HG02840 (cell line): ENCODE measurements around the gene GIPC1.
A peak's percentile ranks its signal among the peaks of the same experiment; 100 is the strongest.
"Not testable (repeated sequence)": the region's sequence is repeated elsewhere in the genome, so short reads cannot be mapped to it uniquely, and the experiment has no call there.

Source experiments
- ATAC-seq: cut with Tn5 transposase; IDR thresholded peaks from one replicate; pipeline ENCODE4 v1.9.1; 2021; ENCODE audit warnings: mild to moderate bottlenecking, moderate library complexity, moderate number of reproducible peaks; ENCODE audit not compliant: unreplicated experiment, low FRiP score

GIPC1 gene

DNA sequence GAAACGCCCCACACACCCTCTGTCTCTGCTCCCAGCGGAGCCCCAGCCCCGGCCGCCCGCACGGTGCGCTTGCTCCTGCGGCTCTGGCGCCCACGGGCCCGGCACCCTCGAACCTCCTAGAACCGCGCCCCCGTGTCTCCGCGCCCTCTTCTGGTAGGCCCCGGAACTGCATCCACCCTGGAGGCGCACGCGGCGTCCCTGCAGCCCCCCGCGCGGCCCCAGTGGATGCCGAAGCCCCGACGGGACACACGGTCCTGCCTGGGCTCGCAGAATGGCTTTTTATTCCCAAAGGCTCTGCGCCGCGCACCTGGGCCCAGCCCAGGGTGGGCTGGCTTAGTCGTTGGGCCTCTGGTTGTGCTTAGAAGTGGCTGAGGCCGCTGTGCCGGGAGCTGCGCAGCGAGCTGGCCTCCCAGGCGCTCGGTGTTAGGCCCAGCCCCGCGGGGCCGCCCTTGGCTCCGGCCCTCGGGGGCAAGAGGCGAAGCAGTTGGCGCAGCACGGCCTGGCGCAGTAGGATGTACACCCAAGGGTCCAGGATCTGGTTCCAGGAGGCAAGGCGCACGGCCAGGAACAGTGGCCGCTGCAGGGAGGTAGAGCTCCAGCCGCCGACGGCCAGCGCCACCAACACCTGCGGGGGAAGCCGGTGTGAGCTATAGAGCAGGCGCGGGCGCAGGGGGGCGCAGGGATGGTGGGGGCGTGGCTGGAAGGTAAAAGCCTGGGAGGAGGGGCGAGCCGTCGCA lies 23.6 kb downstream of the GIPC1 start:
- no peak for ATAC-seq

GRCh38 chr19:14471436-14472187 lies 24.3 kb downstream of the GIPC1 start:
- no peak for ATAC-seq

- ATAC-seq: no peak
Observed at GRCh38 chr19:14470031-14470876, 25.7 kb downstream of the GIPC1 start.

GRCh38 chr19:14467816-14468215 lies 28.1 kb downstream of the GIPC1 start:
- no peak for ATAC-seq

DNA sequence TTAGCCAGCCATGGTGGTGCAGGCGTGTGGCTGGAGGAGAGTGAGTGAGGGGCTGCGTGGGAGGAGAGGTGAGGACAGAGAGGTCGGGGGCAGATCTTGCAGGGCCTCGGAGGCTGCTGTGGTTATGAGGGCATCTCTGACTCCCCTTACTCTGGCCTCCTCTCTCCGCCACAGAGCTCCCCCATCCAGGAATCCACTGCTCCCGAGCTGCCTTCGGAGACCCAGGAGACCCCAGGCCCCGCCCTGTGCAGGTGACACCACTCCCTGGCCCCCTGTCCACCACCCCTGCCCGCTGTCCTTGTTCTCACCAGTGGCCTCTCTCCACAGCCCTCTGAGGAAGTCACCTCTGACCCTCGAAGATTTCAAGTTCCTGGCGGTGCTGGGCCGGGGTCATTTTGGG lies 28.5 kb downstream of the GIPC1 start:
- ATAC-seq: no peak

DNA sequence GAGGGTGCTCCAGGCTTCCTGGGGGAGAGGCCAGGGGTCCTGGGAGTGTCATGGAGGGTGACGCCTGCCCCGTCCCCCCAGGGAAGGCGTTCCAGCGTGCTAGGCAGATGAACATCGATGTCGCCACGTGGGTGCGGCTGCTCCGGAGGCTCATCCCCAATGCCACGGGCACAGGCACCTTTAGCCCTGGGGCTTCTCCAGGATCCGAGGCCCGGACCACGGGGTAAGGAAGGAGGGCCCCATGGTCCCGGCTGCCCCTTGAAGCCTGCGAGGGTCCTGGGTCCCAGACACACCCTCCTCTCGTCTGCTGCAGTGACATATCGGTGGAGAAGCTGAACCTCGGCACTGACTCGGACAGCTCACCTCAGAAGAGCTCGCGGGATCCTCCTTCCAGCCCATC lies 32.2 kb downstream of the GIPC1 start:
- ATAC-seq: no peak

DNA sequence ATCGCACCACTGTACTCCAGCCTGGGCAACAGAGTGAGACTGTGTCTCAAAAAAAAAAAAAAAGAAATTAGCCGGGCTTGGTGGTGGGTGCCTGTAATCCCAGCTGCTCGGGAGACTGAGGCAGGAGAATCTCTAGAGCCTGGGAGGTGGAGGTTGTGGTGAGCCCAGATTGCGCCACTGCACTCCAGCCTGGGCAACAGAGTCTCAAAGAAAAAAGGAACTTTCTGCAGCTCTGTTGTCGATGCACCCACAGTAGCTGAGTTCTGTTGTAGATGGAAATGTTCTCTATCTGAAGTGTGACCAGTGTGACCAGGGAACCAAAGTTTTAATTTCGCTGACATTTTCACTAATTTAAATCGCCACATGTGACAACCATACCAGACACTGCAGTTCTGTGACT lies 33.5 kb downstream of the GIPC1 start:
- ATAC-seq: not testable (repeated sequence)

- ATAC-seq: no peak
Observed at GRCh38 chr19:14460935-14461334, 35.0 kb downstream of the GIPC1 start.

- ATAC-seq: no peak
Observed at GRCh38 chr19:14459703-14460102, 36.2 kb downstream of the GIPC1 start.

DNA sequence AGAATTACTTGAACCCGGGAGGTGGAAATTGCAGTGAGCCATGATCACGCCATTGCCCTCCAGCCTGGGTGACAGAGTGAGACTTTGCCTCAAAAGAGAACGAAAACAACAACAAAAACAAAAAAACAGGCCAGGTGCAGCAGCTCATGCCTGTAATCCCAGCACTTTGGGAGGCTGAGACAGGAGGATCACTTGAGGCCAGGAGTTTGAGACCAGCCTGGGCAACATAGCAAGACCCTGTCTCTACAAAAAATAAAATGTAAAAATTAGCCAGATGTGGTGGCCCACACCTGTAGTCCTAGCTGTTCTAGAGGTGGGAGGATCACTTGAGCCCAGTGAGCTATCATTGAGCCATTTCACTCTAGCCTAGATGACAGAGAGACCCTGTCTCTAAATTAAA lies 43.6 kb downstream of the GIPC1 start:
- not testable (repeated sequence) for ATAC-seq

DNA sequence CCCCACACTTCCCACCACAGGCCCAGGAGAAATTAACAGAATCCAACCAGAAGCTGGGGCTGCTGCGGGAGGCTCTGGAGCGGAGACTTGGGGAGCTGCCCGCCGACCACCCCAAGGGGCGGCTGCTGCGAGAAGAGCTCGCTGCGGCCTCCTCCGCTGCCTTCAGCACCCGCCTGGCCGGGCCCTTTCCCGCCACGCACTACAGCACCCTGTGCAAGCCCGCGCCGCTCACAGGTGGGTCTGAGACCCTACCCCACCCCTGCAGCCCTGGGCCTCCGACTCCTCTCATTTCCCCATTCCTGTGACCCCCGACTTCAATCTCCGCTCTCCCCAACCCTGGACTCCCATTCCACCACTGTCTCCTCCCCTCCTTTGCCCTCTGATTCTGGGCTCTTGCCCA lies 45.1 kb downstream of the GIPC1 start:
- ATAC-seq: no peak

DNA sequence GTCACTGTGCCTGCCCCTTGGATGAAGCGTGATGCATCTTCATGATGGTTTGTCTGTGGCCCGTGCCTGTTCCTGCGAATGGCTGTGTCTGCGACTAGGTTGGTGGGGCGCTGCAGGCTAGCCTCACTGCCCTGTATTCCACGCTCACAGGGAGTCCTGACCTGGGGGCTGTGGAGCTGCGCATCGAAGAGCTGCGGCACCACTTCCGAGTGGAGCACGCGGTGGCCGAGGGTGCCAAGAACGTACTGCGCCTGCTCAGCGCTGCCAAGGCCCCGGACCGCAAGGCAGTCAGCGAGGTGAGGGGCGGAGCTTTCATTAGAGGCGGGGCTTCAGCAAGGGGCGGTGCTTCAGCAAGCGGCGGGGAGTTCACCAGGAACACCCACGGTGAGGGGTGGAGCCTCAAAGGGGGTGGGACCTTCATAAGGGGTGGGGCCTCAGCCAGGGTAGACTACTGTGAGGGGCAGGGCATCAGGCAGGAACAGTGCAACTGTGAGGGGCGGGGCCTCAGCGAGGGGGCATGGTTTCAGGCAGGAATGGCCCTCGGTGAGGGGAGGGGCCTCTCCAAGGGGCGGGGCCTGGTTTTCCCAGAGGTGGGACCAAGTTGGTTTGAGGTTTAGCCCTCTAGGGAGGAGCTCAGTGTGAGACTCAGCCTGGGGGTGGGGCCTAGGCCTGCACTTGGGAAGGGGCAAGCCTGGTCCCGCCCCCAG lies 45.6 kb downstream of the GIPC1 start:
- ATAC-seq: no peak

GRCh38 chr19:14449321-14449720 lies 46.6 kb downstream of the GIPC1 start:
- no peak for ATAC-seq

- no peak for ATAC-seq
Observed at GRCh38 chr19:14446336-14447036, 49.4 kb downstream of the GIPC1 start.

DNA sequence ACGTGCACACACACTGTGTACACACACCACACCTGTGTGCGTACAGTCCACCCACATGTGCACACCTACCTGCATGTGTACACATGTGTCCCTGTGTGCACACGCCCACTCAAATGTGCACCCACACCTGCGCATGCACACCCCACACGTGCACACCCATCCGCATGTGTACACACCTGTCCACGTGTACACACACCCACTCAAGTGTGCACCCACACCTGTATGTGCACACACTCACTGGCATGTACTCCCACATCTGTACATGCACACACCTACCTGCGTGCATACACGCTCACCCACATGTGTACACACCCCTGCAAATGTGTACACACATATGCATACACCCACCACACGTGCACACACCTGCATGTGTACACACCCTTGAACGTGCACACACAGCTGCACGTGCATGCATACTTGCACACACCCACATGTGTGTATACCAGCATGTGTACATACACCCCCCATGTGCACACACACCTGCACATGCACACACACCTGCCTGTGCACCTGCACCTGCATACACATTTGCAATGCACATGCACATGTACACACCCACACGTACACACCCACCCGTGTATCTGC lies 52.2 kb downstream of the GIPC1 start:
- ATAC-seq: no peak

DNA sequence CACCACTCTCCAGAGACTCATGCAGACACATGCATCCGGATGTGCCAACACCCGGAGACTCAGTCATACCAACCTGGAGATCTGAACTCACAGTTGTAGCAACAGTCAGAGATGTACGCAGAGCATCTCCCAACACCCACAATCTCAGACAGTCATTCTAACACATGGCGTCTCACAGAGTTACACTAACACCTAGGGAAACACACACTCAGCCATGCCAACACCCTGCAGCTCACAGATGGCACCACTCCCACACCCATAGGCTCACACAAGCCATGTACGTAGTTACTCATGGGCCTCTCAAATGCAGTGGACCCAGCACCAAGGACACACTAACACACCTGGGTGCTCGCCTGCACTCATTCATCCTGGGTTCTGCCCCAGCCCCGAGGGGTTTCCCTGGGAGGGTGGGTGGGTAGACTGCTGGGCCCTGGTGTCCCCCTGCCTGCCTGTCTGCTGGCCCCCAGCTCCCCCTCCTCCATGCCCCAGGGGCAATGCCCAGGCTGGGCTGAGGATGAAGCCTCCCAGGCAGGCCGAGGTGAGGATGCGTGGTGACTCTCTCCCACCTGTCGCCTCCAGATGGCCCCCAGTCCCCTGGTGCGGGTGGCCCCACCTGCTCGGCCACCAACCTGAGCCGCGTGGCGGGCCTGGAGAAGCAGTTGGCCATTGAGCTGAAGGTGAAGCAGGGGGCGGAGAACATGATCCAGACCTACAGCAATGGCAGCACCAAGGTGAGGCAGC lies 52.9 kb downstream of the GIPC1 start:
- ATAC-seq: no peak

- ATAC-seq: no peak
Observed at GRCh38 chr19:14441041-14441938, 54.6 kb downstream of the GIPC1 start.

- ATAC-seq: peak; percentile 79
Observed at GRCh38 chr19:14440049-14440448, 55.9 kb downstream of the GIPC1 start.
